Measurements from ENCODE around the gene SSTR3. TPM values are rescaled to one million over a fixed set of nuclear protein-coding genes. Genes with fewer than 3 reads are reported as not detected.
"Not testable (repeated sequence)": the region's sequence is repeated elsewhere in the genome, so short reads cannot be mapped to it uniquely, and the experiment has no call there.

SSTR3 gene
- total and polyA plus RNA-seq, 2 experiments from 2014 or later, result not detected

GRCh38 chr22:37172266-37173245, 39.7 kb downstream of the SSTR3 start:
- Histone ChIP-seq H3K79me2 (ENCODE audit: insufficient read depth) (no peaks in the 10 kb centered on the region), H3F3A (ENCODE audit: insufficient read depth) (peaks cover 7% of the 10 kb centered on the region; the same call in 1 of the 2 replicates), H3K4me3 (no peak overlapping the region), H3K27ac (no peak overlapping the region), H3K9me3 (ENCODE audit: low read depth) (no peaks in the 10 kb centered on the region), H3K9ac (no peak overlapping the region), H3K4me2 (ENCODE audit: unreplicated experiment) (no peak overlapping the region), H3K4me1 (ENCODE audit: insufficient read depth) (peaks cover 16% of the 10 kb centered on the region), H3K36me3 (ENCODE audit: low read depth) (no peaks in the 10 kb centered on the region), H4K20me1 (ENCODE audit: insufficient read depth) (no peaks in the 10 kb centered on the region), H2AFZ (no peak overlapping the region), H3K9me2 (ENCODE audit: insufficient read depth) (no peaks in the 10 kb centered on the region), H3K27me3 (replicated peaks; ENCODE audit: insufficient read depth) (no peaks in the 10 kb centered on the region; the same call in 1 of the 2 replicates)
- DNase-seq, result no peak
- no peak for TF ChIP-seq EZH2phosphoT487 (IDR thresholded peaks at IDR 0.05; ENCODE audit: insufficient read depth, low read depth)
- no peak for TF ChIP-seq EZH2 (IDR thresholded peaks at IDR 0.05; ENCODE audit: insufficient read depth, poor library complexity, severe bottlenecking)
- in situ Hi-C loops (cut with MboI), result no loop called here
- 74 to 81% methylated on average over 13 to 14 of the region's 14 CpGs for WGBS, 2 experiments (ENCODE audit: low coverage in 1 of 2, low lambda C conversion rate in 2 of 2, missing lambda C conversion rate in 2 of 2)

GRCh38 chr22:37171662-37172061, 40.6 kb downstream of the SSTR3 start:
- Histone ChIP-seq H3K9me3 (ENCODE audit: low read depth) (no peaks in the 10 kb centered on the region), H2AFZ (no peak overlapping the region), H3F3A (ENCODE audit: insufficient read depth) (peaks cover 7% of the 10 kb centered on the region; the same call in 1 of the 2 replicates), H3K4me2 (ENCODE audit: unreplicated experiment) (no peak overlapping the region), H3K4me1 (ENCODE audit: insufficient read depth) (peaks cover 11% of the 10 kb centered on the region), H3K27me3 (replicated peaks; ENCODE audit: insufficient read depth) (no peaks in the 10 kb centered on the region; the same call in 1 of the 2 replicates), H3K9me2 (ENCODE audit: insufficient read depth) (no peaks in the 10 kb centered on the region), H3K27ac (no peak overlapping the region), H3K79me2 (ENCODE audit: insufficient read depth) (no peaks in the 10 kb centered on the region), H3K36me3 (ENCODE audit: low read depth) (no peaks in the 10 kb centered on the region), H3K4me3 (no peak overlapping the region), H4K20me1 (ENCODE audit: insufficient read depth) (no peaks in the 10 kb centered on the region), H3K9ac (no peak overlapping the region)
- WGBS, 2 experiments (ENCODE audit: low coverage in 1 of 2, low lambda C conversion rate in 2 of 2, missing lambda C conversion rate in 2 of 2), result 78 to 81% methylated on average over 5 of the region's 5 CpGs
- no peak for DNase-seq
- TF ChIP-seq EZH2 (IDR thresholded peaks at IDR 0.05; ENCODE audit: insufficient read depth, poor library complexity, severe bottlenecking) (no peak), EZH2phosphoT487 (IDR thresholded peaks at IDR 0.05; ENCODE audit: insufficient read depth, low read depth) (no peak)
- in situ Hi-C loops (cut with MboI), result no loop called here

GRCh38 chr22:37170689-37171405, 41.4 kb downstream of the SSTR3 start:
- H3K9me3 ChIP-seq (ENCODE audit: low read depth); H4K20me1 ChIP-seq (ENCODE audit: insufficient read depth); H3K27ac ChIP-seq; H3K79me2 ChIP-seq (ENCODE audit: insufficient read depth); H2AFZ ChIP-seq; H3K27me3 ChIP-seq (replicated peaks; ENCODE audit: insufficient read depth); H3K4me3 ChIP-seq; in situ Hi-C loops (cut with MboI); H3K9me2 ChIP-seq (ENCODE audit: insufficient read depth); H3K4me1 ChIP-seq (ENCODE audit: insufficient read depth); H3K9ac ChIP-seq; H3K36me3 ChIP-seq (ENCODE audit: low read depth); H3F3A ChIP-seq (ENCODE audit: insufficient read depth); H3K4me2 ChIP-seq (ENCODE audit: unreplicated experiment): not testable (repeated sequence)
- 42 to 43% methylated on average over 16 of the region's 16 CpGs for WGBS, 2 experiments (ENCODE audit: low coverage in 1 of 2, low lambda C conversion rate in 2 of 2, missing lambda C conversion rate in 2 of 2)
- peak; percentile 19 for DNase-seq

GRCh38 chr22:37169947-37170688, 42.2 kb downstream of the SSTR3 start:
- TF ChIP-seq EZH2phosphoT487 (IDR thresholded peaks at IDR 0.05; ENCODE audit: insufficient read depth, low read depth) (no peak), EZH2 (IDR thresholded peaks at IDR 0.05; ENCODE audit: insufficient read depth, poor library complexity, severe bottlenecking) (no peak)
- in situ Hi-C loops (cut with MboI), result no loop called here
- no peak overlapping the region for H3K27ac ChIP-seq
- H3K36me3 ChIP-seq (ENCODE audit: low read depth), result no peaks in the 10 kb centered on the region
- WGBS, 2 experiments (ENCODE audit: low coverage in 1 of 2, low lambda C conversion rate in 2 of 2, missing lambda C conversion rate in 2 of 2), result 63 to 66% methylated on average over 10 of the region's 10 CpGs
- no peak overlapping the region for H3K4me3 ChIP-seq
- DNase-seq, result no peak
- no peak overlapping the region for H2AFZ ChIP-seq
- no peaks in the 10 kb centered on the region for H3K79me2 ChIP-seq (ENCODE audit: insufficient read depth)
- H3K9me2 ChIP-seq (ENCODE audit: insufficient read depth), result no peaks in the 10 kb centered on the region
- no peaks in the 10 kb centered on the region; the same call in 1 of the 2 replicates for H3K27me3 ChIP-seq (replicated peaks; ENCODE audit: insufficient read depth)
- no peaks in the 10 kb centered on the region for H4K20me1 ChIP-seq (ENCODE audit: insufficient read depth)
- no peak overlapping the region for H3K4me2 ChIP-seq (ENCODE audit: unreplicated experiment)
- H3K4me1 ChIP-seq (ENCODE audit: insufficient read depth), result no peaks in the 10 kb centered on the region
- peaks cover 7% of the 10 kb centered on the region; the same call in 1 of the 2 replicates for H3F3A ChIP-seq (ENCODE audit: insufficient read depth)
- no peak overlapping the region for H3K9ac ChIP-seq
- H3K9me3 ChIP-seq (ENCODE audit: low read depth), result no peaks in the 10 kb centered on the region

Measured in GM23248 (cell line).